T-helper 17 cell (primary cell): ENCODE data around the gene AAMP. TPM values are rescaled to one million over a fixed set of nuclear protein-coding genes. Genes with fewer than 3 reads are reported as not detected.
"Not testable (repeated sequence)": the region's sequence is repeated elsewhere in the genome, so short reads cannot be mapped to it uniquely, and the experiment has no call there.

Experiments
- ATAC-seq: fragments of 150-1000 bp; cut with Tn5 transposase; 2 replicates; pipeline ENCODE4 v1.10.0; 2021; ENCODE audit warnings: mild to moderate bottlenecking, moderate library complexity
- DNase-seq, 3 donors: peaks; one replicate each; pipeline versions ENCODE4 v3.0.0 to v3.0.0-alpha.2; 2020 to 2021
- H3K9me3 ChIP-seq: one replicate; pipeline ENCODE4 v1.7.0; 2013; ENCODE audit warnings: low read length, mild to moderate bottlenecking; ENCODE audit not compliant: control insufficient read depth, poor library complexity, severe bottlenecking
- H3K27ac Mint-ChIP-seq: one replicate; pipeline ENCODE4 v1.8.0; 2022; ENCODE audit warnings: mild to moderate bottlenecking, moderate library complexity, mixed read lengths
- H3K27me3 Mint-ChIP-seq: one replicate; pipeline ENCODE4 v1.8.0; 2022; ENCODE audit warnings: mixed read lengths
- H3K36me3 Mint-ChIP-seq: one replicate; pipeline ENCODE4 v1.8.0; 2022; ENCODE audit warnings: low read depth, mixed read lengths
- H3K4me1 Mint-ChIP-seq: one replicate; pipeline ENCODE4 v1.8.0; 2022; ENCODE audit warnings: mild to moderate bottlenecking, mixed read lengths
- H3K4me3 Mint-ChIP-seq: one replicate; pipeline ENCODE4 v1.8.0; 2022; ENCODE audit warnings: mild to moderate bottlenecking, moderate library complexity, mixed read lengths
- total RNA-seq, 4 donors: library from RNA in 2 of 4; stranded (reverse) in 2 of 4; gene quantifications; one replicate each; pipeline ENCODE4 v1.2.3 and lab custom pipeline; 2022 to 2026

The AAMP gene
- total RNA-seq, 2 donors from 2014 or later, result 46.8 to 47.0 TPM

GRCh38 chr2:218277921-218278320, 8.0 kb upstream of the AAMP start:
- DNase-seq (no peak), ATAC-seq (no peak)
- H3K4me3 Mint-ChIP-seq, result no peak overlapping the region
- no peaks in the 10 kb centered on the region for H3K9me3 ChIP-seq
- H3K4me1 Mint-ChIP-seq, result peaks cover 22% of the 10 kb centered on the region
- H3K27ac Mint-ChIP-seq, result peak overlapping the region; percentile 77
- peaks cover 16% of the 10 kb centered on the region for H3K36me3 Mint-ChIP-seq
- H3K27me3 Mint-ChIP-seq, result no peaks in the 10 kb centered on the region

- peak overlapping the region; percentile 77 for H3K27ac Mint-ChIP-seq
- no peak for DNase-seq
- H3K36me3 Mint-ChIP-seq, result peaks cover 16% of the 10 kb centered on the region
- no peak overlapping the region for H3K4me3 Mint-ChIP-seq
- no peaks in the 10 kb centered on the region for H3K9me3 ChIP-seq
- peaks cover 23% of the 10 kb centered on the region for H3K4me1 Mint-ChIP-seq
- H3K27me3 Mint-ChIP-seq, result no peaks in the 10 kb centered on the region
- ATAC-seq, result no peak
Observed at GRCh38 chr2:218276986-218277755, 7.2 kb upstream of the AAMP start.

- Mint-ChIP-seq H3K36me3 (peaks cover 13% of the 10 kb centered on the region), H3K4me1 (peaks cover 33% of the 10 kb centered on the region), H3K27me3 (no peaks in the 10 kb centered on the region), H3K4me3 (no peak overlapping the region), H3K27ac (peak overlapping the region; percentile 77)
- DNase-seq (no peak), ATAC-seq (no peak)
- H3K9me3 ChIP-seq, result no peaks in the 10 kb centered on the region
Observed at GRCh38 chr2:218275371-218276072, 5.6 kb upstream of the AAMP start.

GRCh38 chr2:218274586-218274985, 4.6 kb upstream of the AAMP start:
- no peaks in the 10 kb centered on the region for H3K9me3 ChIP-seq
- DNase-seq, result no peak
- ATAC-seq, result no peak
- Mint-ChIP-seq H3K36me3 (peaks cover 13% of the 10 kb centered on the region), H3K27me3 (no peaks in the 10 kb centered on the region), H3K27ac (peak overlapping the region; percentile 53), H3K4me3 (no peak overlapping the region), H3K4me1 (peaks cover 31% of the 10 kb centered on the region)

GRCh38 chr2:218273908-218274249, 3.9 kb upstream of the AAMP start:
- no peak for ATAC-seq
- no peak overlapping the region for H3K4me3 Mint-ChIP-seq
- no peaks in the 10 kb centered on the region for H3K27me3 Mint-ChIP-seq
- H3K4me1 Mint-ChIP-seq, result peaks cover 36% of the 10 kb centered on the region
- H3K36me3 Mint-ChIP-seq, result peaks cover 13% of the 10 kb centered on the region
- H3K27ac Mint-ChIP-seq, result peak overlapping the region; percentile 43
- H3K9me3 ChIP-seq, result no peaks in the 10 kb centered on the region
- no peak for DNase-seq

- not testable (repeated sequence) for H3K4me3 Mint-ChIP-seq, ATAC-seq, H3K27me3 Mint-ChIP-seq, H3K9me3 ChIP-seq, DNase-seq
- Mint-ChIP-seq H3K36me3 (peaks cover 13% of the 10 kb centered on the region), H3K4me1 (peaks cover 36% of the 10 kb centered on the region), H3K27ac (peak overlapping the region; percentile 43)
Observed at GRCh38 chr2:218273214-218273907, 3.4 kb upstream of the AAMP start.

- peaks cover 36% of the 10 kb centered on the region for H3K4me1 Mint-ChIP-seq
- H3K27ac Mint-ChIP-seq, result peak overlapping the region; percentile 90
Observed at GRCh38 chr2:218272531-218273212, 2.7 kb upstream of the AAMP start.

GRCh38 chr2:218271865-218272530, 2.1 kb upstream of the AAMP start:
- no peaks in the 10 kb centered on the region for H3K27me3 Mint-ChIP-seq
- no peaks in the 10 kb centered on the region for H3K9me3 ChIP-seq
- peaks cover 38% of the 10 kb centered on the region for H3K4me1 Mint-ChIP-seq
- no peak for ATAC-seq
- H3K4me3 Mint-ChIP-seq, result peak overlapping the region; percentile 95
- peaks cover 7% of the 10 kb centered on the region for H3K36me3 Mint-ChIP-seq
- peak overlapping the region; percentile 90 for H3K27ac Mint-ChIP-seq
- DNase-seq, result no peak

More at GRCh38 chr2:218272531-218273212, 2.7 kb upstream of the AAMP start:
- H3K9me3 ChIP-seq, result no peaks in the 10 kb centered on the region
- no peak overlapping the region for H3K4me3 Mint-ChIP-seq
- H3K36me3 Mint-ChIP-seq, result peaks cover 13% of the 10 kb centered on the region
- ATAC-seq, result peak; percentile 13
- DNase-seq, result peak; percentile 54 to 69 (median 63)
- no peaks in the 10 kb centered on the region for H3K27me3 Mint-ChIP-seq

GRCh38 chr2:218271487-218271797, 1.5 kb upstream of the AAMP start:
- no peaks in the 10 kb centered on the region for H3K9me3 ChIP-seq
- peak overlapping the region; percentile 95 for H3K4me3 Mint-ChIP-seq
- peaks cover 2% of the 10 kb centered on the region for H3K36me3 Mint-ChIP-seq
- H3K27ac Mint-ChIP-seq, result peak overlapping the region; percentile 90
- peaks cover 40% of the 10 kb centered on the region for H3K4me1 Mint-ChIP-seq
- ATAC-seq, result no peak
- no peaks in the 10 kb centered on the region for H3K27me3 Mint-ChIP-seq
- no peak for DNase-seq

- Mint-ChIP-seq H3K4me1 (peaks cover 41% of the 10 kb centered on the region), H3K4me3 (peak overlapping the region; percentile 95), H3K36me3 (peaks cover 2% of the 10 kb centered on the region), H3K27me3 (no peaks in the 10 kb centered on the region), H3K27ac (peak overlapping the region; percentile 90)
- DNase-seq (no peak), ATAC-seq (no peak)
- H3K9me3 ChIP-seq, result no peaks in the 10 kb centered on the region
Observed at GRCh38 chr2:218270721-218271486, 967 bp upstream of the AAMP start.

- H3K9me3 ChIP-seq, result no peaks in the 10 kb centered on the region
- Mint-ChIP-seq H3K27ac (peak overlapping the region; percentile 60), H3K4me1 (peaks cover 36% of the 10 kb centered on the region), H3K4me3 (no peak overlapping the region), H3K27me3 (no peaks in the 10 kb centered on the region), H3K36me3 (no peaks in the 10 kb centered on the region)
- DNase-seq, result no peak
- ATAC-seq, result no peak
Observed at GRCh38 chr2:218267259-218267658, 2.7 kb downstream of the AAMP start.

- ATAC-seq, result no peak
- no peaks in the 10 kb centered on the region for H3K27me3 Mint-ChIP-seq
- DNase-seq, result no peak
- peaks cover 28% of the 10 kb centered on the region for H3K4me1 Mint-ChIP-seq
- no peaks in the 10 kb centered on the region for H3K9me3 ChIP-seq
- peak overlapping the region; percentile 60 for H3K27ac Mint-ChIP-seq
- no peak overlapping the region for H3K4me3 Mint-ChIP-seq
- no peaks in the 10 kb centered on the region for H3K36me3 Mint-ChIP-seq
Observed at GRCh38 chr2:218266316-218266979, 3.5 kb downstream of the AAMP start.
